Measurements from ENCODE around the gene KASH5.

The KASH5 gene

DNA sequence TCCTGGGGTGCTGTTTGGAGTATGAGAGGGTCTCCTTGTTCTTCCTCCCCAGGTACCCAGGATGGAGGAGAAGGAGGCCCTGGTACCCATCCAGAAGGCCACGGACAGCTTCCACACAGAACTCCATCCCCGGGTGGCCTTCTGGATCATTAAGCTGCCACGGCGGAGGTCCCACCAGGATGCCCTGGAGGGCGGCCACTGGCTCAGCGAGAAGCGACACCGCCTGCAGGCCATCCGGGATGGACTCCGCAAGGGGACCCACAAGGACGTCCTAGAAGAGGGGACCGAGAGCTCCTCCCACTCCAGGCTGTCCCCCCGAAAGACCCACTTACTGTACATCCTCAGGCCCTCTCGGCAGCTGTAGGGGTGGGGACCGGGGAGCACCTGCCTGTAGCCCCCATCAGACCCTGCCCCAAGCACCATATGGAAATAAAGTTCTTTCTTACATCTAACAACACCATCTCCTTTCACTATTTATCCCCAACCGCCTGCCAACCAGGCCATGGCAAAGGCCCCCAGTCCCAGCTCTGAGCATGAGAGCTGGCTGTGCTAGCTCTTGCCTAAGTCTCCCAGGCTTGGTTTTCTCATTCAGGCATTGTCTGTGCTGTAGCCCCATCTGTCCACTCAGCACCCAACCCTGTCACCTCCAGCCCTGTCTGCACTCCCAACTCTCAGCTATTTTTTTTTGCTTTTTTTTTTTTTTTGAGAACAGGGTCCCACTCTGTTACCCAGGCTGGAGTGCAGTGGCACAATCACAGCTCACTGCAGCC lies 13.2 kb upstream of the KASH5 start:
- TF ChIP-seq, protein P1, sequence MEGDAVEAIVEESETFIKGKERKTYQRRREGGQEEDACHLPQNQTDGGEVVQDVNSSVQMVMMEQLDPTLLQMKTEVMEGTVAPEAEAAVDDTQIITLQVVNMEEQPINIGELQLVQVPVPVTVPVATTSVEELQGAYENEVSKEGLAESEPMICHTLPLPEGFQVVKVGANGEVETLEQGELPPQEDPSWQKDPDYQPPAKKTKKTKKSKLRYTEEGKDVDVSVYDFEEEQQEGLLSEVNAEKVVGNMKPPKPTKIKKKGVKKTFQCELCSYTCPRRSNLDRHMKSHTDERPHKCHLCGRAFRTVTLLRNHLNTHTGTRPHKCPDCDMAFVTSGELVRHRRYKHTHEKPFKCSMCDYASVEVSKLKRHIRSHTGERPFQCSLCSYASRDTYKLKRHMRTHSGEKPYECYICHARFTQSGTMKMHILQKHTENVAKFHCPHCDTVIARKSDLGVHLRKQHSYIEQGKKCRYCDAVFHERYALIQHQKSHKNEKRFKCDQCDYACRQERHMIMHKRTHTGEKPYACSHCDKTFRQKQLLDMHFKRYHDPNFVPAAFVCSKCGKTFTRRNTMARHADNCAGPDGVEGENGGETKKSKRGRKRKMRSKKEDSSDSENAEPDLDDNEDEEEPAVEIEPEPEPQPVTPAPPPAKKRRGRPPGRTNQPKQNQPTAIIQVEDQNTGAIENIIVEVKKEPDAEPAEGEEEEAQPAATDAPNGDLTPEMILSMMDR (IDR thresholded peaks at IDR 0.05; ENCODE audit: control insufficient read depth, extremely low read depth, insufficient read depth): no peak
- DNase-seq (ENCODE audit: low read depth): no peak
- H3K4me3 ChIP-seq (ENCODE audit: low read depth, low read length): no peak overlapping the region

DNA sequence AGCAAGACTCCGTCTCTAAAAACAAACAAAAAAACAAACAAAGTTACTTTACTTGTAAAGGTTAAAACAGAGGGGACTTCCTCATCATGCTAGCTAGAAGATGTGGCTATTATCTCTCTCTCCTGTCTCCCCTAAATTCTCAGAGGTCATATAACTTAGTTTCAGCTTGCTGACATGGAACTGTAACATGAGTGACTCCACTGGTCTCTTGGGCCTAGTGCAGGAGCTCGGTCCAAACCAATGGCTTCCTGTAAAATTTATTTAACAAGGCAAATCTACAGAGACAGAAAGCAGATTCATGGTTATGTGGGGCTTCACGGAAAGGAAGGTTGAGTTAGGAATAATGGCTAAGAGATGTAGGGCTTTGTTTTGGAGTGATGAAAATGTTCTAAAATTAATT lies 9.5 kb upstream of the KASH5 start:
- H3K4me3 ChIP-seq (ENCODE audit: low read depth, low read length): no peak overlapping the region
- TF ChIP-seq, protein P1 (IDR thresholded peaks at IDR 0.05; ENCODE audit: control insufficient read depth, extremely low read depth, insufficient read depth): no peak
- no peak for DNase-seq (ENCODE audit: low read depth)

DNA sequence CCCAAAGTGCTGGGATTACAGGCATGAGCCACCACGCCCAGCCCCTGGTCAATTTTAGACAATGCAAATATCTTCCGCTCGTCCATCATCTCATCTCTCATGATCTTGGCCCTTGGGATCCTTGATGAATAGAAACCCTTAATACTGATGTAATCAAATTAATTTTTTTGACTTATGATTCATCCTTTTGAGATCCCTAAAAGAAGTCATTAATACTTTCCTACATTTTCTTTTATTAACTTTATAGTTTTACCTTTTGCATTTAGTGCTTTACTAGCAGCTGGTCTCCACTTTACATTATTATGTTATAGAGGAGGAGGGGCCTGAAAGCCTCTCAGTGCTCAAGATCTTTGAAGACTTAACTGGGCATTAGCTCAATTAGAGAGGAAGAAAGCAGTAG lies 7.7 kb upstream of the KASH5 start:
- H3K4me3 ChIP-seq (ENCODE audit: low read depth, low read length): no peak overlapping the region
- TF ChIP-seq, protein P1 (IDR thresholded peaks at IDR 0.05; ENCODE audit: control insufficient read depth, extremely low read depth, insufficient read depth): no peak

DNA sequence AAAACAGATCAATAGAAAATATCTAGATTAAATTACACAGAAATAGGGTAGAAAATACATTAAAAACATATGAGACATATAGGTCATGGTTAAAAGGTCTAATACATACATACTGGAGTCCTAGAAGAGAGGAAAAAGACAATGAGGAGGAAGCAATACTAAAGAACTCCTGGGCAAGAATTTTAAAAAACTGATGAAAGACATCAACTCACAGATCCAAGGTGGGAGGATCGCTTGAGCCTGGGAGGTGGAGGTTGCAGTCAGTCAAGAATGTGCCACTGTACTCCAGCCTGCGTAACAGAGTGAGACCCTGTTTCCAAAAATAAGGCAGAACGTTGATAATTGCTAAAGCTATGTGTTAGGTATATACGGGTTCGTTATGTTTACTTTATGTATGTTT lies 5.4 kb upstream of the KASH5 start:
- TF ChIP-seq, protein P1 (IDR thresholded peaks at IDR 0.05; ENCODE audit: control insufficient read depth, extremely low read depth, insufficient read depth): no peak
- no peak overlapping the region for H3K4me3 ChIP-seq (ENCODE audit: low read depth, low read length)
- DNase-seq (ENCODE audit: low read depth): no peak

More for the DNA sequence above, 7.7 kb upstream of the KASH5 start:
- no peak for DNase-seq (ENCODE audit: low read depth)

DNA sequence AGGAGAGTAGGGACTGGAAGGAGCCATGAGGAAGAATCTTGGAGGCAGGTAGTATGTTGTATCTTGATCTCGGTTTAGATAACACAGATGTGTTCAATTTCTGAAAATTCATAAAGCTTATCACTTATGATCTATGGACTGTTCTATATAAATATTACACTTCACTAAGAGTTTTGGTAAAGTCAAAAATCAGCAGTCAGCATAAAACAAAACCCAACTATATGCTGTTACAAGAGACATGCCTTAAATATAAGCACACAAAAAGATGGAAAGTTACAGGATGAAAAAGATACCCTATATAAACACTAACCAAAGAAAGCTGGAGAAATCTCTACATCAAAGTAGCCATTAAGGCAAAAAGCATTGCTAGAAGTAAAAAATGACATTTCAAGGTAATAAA lies 4.5 kb upstream of the KASH5 start:
- H3K4me3 ChIP-seq (ENCODE audit: low read depth, low read length): no peak overlapping the region
- TF ChIP-seq, protein P1 (IDR thresholded peaks at IDR 0.05; ENCODE audit: control insufficient read depth, extremely low read depth, insufficient read depth): no peak
- no peak for DNase-seq (ENCODE audit: low read depth)

DNA sequence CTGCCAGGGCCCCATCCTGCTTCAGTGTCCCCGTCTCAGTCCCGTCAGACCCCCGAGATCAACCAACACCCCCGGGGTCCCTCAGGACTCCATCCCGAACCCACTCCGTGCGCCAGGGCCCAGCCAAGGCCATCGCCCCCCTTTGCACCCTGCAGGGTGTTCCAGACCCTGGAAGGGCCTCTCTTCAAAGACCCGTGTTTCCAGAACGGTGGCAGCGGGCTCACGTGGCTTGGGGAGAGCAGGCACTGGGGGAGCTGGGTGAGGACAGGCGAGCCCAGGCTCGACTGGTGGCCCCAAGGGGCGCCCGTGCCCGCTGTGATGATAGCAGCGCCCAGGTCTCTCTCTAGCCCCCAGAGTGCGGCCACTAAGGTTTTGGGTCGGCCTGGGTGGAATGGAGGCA lies 1.4 kb downstream of the KASH5 start:
- H3K4me3 ChIP-seq (ENCODE audit: low read depth, low read length): no peak overlapping the region
- DNase-seq (ENCODE audit: low read depth): no peak
- TF ChIP-seq, protein P1 (IDR thresholded peaks at IDR 0.05; ENCODE audit: control insufficient read depth, extremely low read depth, insufficient read depth): no peak
